Omental fat pad (tissue), 4 donors: ENCODE results near the gene TPSD1. TPM values are rescaled to one million over a fixed set of nuclear protein-coding genes. Genes with fewer than 3 reads are reported as not detected.
A peak's percentile ranks its signal among the peaks of the same experiment; 100 is the strongest.

Experiments
- ATAC-seq: fragments of 150-250 bp; one replicate; pipeline ENCODE4 v1.9.1; 2016; ENCODE audit warnings: mild to moderate bottlenecking, moderate library complexity; ENCODE audit not compliant: low FRiP score
- DNase-seq: peaks from one replicate; pipeline ENCODE4 v3.0.0-alpha.2; 2019; ENCODE audit warnings: low spot score
- total RNA-seq, 4 donors: library from RNA; depleted of rRNA; stranded (reverse); fragments of >200 nt; gene quantifications; one replicate each; pipeline ENCODE4 v1.1.0, GENCODE V29; 2016
- TF ChIP-seq, protein P1 (sequence below), 3 donors: fragments of 450-650 bp; IDR thresholded peaks; one replicate each; pipeline ENCODE4 v1.5.1; 2016 to 2017; ENCODE audit warnings: antibody characterized with exemption in 3 of 3, mild to moderate bottlenecking in 3 of 3, moderate library complexity in 2 of 3

TPSD1 gene
- total RNA-seq, 4 donors from 2014 or later: 1.2 TPM; not detected in 3

DNA sequence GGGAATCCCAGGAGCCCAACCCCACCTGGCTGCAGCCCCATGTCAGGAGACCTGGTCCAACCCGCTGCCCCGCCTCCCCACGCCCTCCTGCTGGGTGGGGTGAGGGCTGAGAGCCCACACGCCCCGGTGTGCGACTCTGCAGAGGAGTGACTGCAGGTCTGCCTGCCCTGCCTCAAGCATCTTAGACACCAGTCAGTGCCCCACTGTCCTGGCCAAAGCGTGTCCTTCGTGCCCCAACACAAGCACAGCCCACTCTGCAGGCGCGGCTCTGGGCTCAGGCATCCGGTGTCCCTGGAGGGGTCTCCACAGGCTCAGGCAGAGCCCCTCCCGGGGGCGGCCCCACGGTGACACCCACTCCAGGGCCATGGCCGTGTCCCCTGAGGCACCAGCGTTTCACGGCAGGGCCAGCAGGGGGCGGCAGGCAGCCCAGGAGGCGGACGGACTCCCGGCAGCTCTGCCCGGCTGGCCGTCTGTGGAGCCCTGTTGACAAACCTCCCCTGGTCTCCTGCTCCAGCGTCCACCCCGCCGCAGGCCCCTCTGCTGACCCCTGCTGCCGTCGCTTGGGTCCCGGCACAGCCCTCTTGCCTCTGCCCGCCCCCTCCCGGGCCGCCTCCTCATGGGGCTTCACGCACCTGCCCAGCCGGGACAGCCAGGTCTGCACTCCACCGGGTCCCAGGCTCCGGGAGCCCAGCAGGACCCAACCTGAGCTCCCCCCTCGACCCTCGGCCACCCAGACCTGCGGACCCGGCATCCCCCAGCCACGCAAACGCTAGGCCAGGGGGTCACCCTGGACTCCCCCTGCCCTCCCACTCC is 45.0 kb downstream of the TPSD1 start:
- TF ChIP-seq, protein P1, sequence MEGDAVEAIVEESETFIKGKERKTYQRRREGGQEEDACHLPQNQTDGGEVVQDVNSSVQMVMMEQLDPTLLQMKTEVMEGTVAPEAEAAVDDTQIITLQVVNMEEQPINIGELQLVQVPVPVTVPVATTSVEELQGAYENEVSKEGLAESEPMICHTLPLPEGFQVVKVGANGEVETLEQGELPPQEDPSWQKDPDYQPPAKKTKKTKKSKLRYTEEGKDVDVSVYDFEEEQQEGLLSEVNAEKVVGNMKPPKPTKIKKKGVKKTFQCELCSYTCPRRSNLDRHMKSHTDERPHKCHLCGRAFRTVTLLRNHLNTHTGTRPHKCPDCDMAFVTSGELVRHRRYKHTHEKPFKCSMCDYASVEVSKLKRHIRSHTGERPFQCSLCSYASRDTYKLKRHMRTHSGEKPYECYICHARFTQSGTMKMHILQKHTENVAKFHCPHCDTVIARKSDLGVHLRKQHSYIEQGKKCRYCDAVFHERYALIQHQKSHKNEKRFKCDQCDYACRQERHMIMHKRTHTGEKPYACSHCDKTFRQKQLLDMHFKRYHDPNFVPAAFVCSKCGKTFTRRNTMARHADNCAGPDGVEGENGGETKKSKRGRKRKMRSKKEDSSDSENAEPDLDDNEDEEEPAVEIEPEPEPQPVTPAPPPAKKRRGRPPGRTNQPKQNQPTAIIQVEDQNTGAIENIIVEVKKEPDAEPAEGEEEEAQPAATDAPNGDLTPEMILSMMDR (IDR thresholded peaks at IDR 0.05): peak in 1 of 3 donors; percentile 35
- ATAC-seq (peak; percentile 34), DNase-seq (no peak)

DNA sequence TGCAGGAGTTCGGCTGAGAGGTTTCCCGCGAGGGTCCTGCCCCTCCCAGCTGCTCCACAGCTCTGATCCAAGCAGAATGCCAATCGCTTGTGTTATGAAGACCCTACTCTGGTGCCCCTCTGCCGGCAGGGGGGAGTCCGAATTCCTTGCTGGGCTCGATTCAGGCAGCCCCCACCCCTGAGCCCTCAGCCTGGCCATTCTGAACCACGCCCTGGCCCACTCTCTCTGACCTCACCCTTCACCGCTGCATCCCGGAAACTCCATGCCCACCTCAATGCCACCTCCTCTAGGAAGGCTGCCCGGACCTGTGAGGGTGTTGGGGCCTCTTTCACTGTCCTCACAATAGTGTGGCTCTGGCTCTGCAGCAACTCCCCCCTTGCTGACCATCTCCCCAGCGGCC is 45.7 kb downstream of the TPSD1 start:
- no peak for DNase-seq
- TF ChIP-seq, protein P1 (IDR thresholded peaks at IDR 0.05): no peak

DNA sequence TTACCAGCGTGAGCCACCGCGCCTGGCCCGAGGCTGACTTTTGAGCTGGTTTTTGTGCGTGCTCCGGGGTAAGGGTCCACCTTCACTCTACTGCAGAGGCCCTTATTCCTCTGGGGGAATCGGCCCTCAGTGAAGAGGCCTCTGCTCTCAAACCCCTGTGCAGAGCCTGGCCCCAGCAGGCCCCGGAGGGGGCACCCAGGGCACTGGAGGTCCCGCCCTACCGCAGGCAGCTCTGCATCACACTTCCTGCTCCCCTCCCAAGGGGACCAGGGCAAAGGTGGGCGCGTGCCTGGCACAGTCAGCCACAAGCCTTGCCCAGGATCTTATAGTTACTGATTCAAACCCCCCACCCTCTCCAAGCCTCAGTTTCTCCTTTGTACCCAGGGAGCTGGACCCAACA is 50.0 kb downstream of the TPSD1 start:
- DNase-seq (no peak), ATAC-seq (no peak)
- TF ChIP-seq, protein P1 (IDR thresholded peaks at IDR 0.05): no peak

More for the DNA sequence above, 45.7 kb downstream of the TPSD1 start:
- no peak for ATAC-seq

DNA sequence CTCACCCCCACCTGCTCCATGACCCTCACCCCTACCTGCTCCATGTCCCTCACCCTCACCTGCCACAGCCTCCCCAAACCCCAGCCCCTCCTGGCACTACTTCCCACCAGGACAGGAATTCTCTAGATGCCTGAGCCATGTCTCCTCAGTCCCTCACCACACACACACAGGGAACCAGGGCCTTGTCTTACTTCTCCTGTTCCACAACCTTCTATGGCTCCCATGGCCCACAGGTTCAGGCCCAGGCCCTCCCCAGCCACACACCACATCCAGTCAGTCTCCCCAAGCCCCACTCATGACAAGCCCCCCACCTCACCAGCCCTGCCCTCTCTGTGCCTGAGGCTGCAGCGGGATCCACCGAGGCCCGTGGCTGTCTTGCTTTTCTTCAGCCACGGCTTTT is 50.5 kb downstream of the TPSD1 start:
- DNase-seq (no peak), ATAC-seq (no peak)
- TF ChIP-seq, protein P1 (IDR thresholded peaks at IDR 0.05): no peak

DNA sequence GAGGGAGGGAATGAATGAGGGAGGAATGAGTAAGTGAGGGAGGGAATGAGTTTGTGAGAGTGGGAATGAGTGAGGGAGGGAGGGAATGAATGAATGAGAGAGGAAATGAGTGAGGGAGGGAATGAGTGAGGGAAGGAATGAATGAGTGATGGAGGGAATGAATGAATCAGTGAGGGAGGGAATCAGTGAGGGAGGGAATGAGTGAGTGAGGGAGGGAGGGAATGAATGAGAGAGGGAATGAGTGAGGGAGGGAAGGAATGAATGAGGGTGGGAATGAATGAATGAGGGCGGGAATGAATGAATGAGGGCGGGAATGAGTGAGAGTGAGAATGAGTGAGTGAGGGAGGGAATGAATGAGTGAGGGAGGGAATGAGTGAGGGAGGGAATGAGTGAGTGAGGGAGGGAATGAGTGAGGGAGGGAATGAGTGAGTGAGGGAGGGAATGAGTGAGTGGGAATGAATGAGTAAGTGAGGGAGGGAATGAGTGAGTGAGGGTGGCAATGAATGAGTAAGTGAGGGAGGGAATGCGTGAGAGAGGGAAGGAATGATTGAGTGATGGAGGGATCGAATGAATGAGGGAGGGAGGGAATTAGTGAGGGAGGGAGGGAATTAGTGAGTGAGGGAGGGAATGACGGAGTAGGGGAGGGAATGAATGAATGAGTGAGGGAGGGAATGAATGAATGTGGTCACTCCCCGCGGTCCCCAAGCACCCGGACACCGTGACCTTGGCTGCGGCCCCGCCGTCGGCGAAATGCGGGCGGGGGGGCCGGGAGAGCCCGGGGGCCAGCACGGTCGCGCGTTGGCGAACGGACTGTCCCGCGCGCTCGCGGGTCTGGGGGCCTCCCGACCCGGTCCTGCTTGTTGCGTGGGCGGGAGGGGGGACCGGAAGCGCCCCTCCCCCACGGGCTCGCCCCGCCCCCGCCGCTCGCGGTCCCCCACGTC is 52.4 kb downstream of the TPSD1 start:
- TF ChIP-seq, protein P1 (IDR thresholded peaks at IDR 0.05): no peak
- ATAC-seq: peak; percentile 24
- DNase-seq: no peak

Other genes starting within 250 kb of the TPSD1 start
- gene SSTR5, start 183.3 kb upstream of the TPSD1 start, total RNA-seq: under 1 TPM in 1 of 4 donors, not detected in 3; 0.37 TPM
- gene C1QTNF8, start 159.8 kb upstream of the TPSD1 start, total RNA-seq: not detected
- gene CACNA1H, start 103.0 kb upstream of the TPSD1 start, total RNA-seq: 10 to 100 TPM in 2 of 4 donors, 1 to 10 TPM in 2; 1.8 to 13.6 (median 10.2) TPM
- 1 to 10 TPM in 1 of 4 donors, not detected in 3; 1.3 TPM for gene TPSG1, start 30.8 kb upstream of the TPSD1 start, total RNA-seq
- gene TPSB2, start 25.9 kb upstream of the TPSD1 start, total RNA-seq: 100 to 1,000 TPM in 1 of 4 donors, 10 to 100 TPM in 3; 10.1 to 112 (median 42.0) TPM
- 10 to 100 TPM; 20.8 to 86.2 (median 31.4) TPM for gene TPSAB1, start 15.4 kb upstream of the TPSD1 start, total RNA-seq
- gene UBE2I, start 53.6 kb downstream of the TPSD1 start, total RNA-seq: 10 to 100 TPM; 50.9 to 94.9 (median 72.5) TPM
- gene BAIAP3, start 77.6 kb downstream of the TPSD1 start, total RNA-seq: 10 to 100 TPM in 1 of 4 donors, 1 to 10 TPM in 3; 1.5 to 14.2 (median 1.9) TPM
- gene TSR3, start 95.8 kb downstream of the TPSD1 start, total RNA-seq: 10 to 100 TPM; 42.4 to 78.5 (median 61.9) TPM
- gene GNPTG, start 95.9 kb downstream of the TPSD1 start, total RNA-seq: 10 to 100 TPM; 48.3 to 77.1 (median 65.8) TPM
- gene UNKL, start 158.6 kb downstream of the TPSD1 start, total RNA-seq: 10 to 100 TPM in 3 of 4 donors, 1 to 10 TPM in 1; 8.6 to 36.9 (median 14.2) TPM
- 10 to 100 TPM; 11.9 to 24.1 (median 14.4) TPM for gene UQCC4, start 164.7 kb downstream of the TPSD1 start, total RNA-seq
- gene PERCC1, start 175.0 kb downstream of the TPSD1 start, total RNA-seq: 1 to 10 TPM in 1 of 4 donors, not detected in 3; 1.9 TPM
- 1 to 10 TPM in 1 of 4 donors, under 1 TPM in 3; 0.19 to 5.7 (median 0.37) TPM for gene CCDC154, start 188.5 kb downstream of the TPSD1 start, total RNA-seq
- 10 to 100 TPM; 42.6 to 62.3 (median 52.2) TPM for gene CLCN7, start 219.0 kb downstream of the TPSD1 start, total RNA-seq
- gene PTX4, start 232.9 kb downstream of the TPSD1 start, total RNA-seq: not detected
- 10 to 100 TPM; 12.7 to 38.5 (median 22.2) TPM for gene TELO2, start 237.3 kb downstream of the TPSD1 start, total RNA-seq